Stimulated activated CD4-positive, alpha-beta T cell treated with anti-CD3 and anti-CD28 coated beads, Interleukin-15, amount 100 ng/mL, for 48 hours (primary cell): ENCODE results near the gene KCNH1.

Experiments
- DNase-seq, 2 donors: peaks; one replicate each; pipeline ENCODE4 v3.0.0-alpha.2; 2020; ENCODE audit warnings: low read depth in 2 of 2

KCNH1 gene

GRCh38 chr1:210652329-210652954, 481.5 kb downstream of the KCNH1 start:
- DNase-seq: no peak

GRCh38 chr1:210650403-210650802, 483.5 kb downstream of the KCNH1 start:
- DNase-seq: no peak

DNA sequence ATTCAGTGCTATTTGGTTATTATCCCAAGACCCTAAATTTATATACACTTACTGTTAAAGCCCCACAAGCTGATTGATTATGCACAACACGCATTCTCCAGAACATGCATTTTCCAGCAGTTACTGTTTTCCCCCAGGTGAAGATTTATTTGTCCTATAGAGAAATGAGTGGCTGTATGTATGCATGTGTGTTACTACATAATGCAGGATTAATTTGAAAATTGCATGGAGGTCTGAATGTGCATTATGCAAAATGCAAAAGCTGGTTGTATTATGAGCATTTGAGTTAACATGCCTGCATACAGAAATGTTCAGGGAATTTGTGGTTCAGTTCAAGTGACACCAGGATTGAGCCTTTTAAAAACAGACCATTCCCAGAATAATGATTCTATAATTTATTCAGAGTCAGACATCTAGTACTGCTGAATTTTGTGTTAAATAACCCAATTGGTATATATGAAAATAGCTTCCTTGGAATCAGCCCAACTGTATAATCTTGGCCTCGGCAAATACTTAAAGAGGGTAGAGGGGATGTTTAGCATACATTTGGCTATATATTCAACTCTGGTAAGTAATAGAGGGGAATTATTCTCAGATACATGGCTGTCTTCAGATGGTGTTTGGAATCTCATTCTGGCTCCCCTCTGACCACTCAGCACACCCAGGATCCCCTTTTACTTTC, 485.2 kb downstream of the KCNH1 start:
- DNase-seq: no peak

DNA sequence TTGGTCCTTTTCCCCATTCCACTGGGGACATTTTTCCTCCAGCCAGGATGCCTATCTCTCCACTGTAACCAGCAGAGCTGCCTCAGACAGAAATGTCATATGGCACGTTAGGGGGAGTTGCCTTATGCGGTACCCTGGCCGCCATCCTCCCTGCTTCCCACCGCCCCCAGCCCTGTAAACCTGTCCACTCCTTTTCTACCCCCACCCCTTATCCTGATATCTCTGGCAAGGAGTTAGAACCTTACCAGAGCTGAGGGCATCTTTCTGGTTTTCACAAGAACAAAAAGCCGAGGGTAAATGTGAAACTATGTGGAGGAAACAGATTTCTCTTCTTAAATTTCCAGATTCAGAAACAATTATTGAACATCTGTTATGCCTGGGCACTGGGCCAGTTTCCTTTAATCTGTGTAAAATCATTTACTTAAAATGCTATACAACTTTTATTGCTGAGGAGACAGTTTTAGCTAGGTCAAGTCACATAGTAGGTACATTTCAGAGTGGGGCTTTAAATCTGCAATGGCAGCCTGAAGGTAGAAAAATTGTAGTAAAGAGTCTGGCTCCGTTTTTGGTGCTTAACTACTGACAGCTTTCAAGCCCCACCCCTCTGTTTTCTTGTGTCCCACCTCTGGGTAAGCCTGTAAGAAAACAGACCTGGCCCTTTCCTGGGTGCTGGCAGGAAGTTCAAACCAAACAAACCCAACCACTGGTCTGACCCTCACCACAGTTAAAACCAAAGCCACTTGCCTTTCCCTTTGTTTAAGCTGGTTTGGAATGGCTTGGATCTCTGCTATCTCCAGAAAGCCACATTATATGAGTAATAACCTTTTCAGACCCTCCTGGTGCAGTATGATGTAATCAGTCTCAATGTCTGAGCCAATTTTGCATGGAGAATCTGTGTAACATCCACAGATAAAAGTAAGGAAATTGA, 486.3 kb downstream of the KCNH1 start:
- DNase-seq: no peak

DNA sequence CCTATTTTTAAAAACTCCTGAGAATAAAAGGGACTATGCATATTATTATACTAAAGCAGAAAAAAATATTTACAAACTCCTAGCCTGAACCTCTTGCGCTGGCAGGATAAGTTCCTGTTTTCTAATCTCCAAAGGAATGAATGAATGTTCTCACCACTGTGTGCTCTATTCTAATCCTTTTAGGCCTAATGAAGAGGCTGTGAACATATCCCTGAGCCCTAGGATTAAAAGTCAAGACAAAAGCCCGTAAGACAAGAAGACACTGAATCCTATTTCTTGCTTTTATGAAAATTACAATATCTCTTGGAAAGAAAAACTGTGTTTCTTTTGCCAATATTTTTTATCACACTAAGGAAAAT, 487.7 kb downstream of the KCNH1 start:
- DNase-seq: no peak

- DNase-seq: no peak
Measured at GRCh38 chr1:210645582-210646257, 488.2 kb downstream of the KCNH1 start.

DNA sequence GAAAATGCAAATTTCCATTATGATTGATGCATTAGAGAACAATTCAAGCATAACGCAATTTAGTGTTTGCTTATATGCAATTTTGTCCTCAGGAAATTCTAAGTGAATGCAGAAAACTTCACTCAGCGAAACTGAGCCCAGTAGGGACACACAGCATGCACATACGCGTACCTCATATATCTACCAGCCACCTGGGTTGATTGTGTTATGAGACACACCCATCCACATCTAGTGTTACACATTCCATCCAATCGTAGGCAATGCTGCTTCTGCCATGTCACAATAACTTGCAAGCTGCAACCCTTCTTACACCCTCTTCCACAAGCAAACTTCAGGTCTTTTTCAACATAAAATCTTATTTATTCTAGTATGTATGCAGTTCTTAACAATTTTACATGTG, 492.4 kb downstream of the KCNH1 start:
- DNase-seq: no peak

DNA sequence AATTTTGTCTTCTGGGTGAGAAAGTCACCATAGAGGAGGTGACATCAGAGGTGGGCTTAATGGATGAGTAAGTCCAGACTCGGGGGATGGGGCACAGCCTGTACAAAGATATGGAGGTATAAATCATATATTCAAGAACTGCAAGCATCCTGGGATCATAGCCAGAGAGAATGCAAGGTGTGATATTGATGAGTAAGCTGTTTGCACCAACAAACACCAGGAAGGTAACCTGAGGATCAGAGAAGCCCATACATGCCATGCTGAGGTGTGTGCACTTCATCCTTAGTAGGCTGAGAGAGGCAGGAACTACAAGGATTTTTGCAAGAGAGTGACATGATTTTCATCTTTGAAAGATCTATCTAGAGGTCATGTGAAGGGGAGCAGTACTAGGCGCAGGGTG, 498.8 kb downstream of the KCNH1 start:
- DNase-seq: no peak

DNA sequence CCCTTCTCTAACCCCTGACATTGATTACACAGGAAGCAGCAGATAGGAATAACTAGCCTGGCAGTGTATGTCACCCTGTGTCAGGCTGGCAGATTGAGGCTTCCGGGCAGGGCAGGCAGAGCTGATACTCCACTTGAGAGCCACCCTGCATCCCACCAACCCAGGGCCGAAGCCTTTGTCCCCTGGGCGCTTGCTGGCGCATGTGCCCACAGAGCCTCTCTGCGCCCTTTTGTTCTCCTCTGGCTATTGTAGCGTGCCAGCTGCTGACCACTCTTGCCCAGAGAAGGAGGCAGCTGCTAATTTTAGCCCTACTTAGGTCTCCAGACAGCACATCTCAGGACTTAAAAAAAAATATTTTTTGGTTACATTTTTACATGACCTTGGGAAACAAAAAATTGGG, 500.3 kb downstream of the KCNH1 start:
- no peak for DNase-seq

DNA sequence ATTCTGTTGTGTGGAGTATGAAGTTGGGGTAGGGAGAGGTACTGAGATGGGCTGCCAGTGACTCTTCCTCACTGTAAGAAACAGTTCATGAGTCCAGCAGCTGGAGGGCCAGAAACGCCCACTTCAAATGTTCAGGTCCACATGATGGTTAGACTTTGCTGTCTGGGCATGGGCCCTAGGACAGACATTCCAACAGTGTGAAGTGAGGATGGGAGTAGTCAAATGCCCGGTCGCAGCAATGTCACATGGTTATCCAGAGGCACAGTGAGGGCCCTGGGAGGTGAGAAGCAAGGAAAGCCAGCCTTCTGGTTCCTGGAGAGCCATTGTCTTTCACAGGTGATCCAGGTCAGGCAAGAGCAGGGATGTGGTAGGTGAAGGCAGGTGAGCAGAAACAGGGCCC, 500.8 kb downstream of the KCNH1 start:
- no peak for DNase-seq

DNA sequence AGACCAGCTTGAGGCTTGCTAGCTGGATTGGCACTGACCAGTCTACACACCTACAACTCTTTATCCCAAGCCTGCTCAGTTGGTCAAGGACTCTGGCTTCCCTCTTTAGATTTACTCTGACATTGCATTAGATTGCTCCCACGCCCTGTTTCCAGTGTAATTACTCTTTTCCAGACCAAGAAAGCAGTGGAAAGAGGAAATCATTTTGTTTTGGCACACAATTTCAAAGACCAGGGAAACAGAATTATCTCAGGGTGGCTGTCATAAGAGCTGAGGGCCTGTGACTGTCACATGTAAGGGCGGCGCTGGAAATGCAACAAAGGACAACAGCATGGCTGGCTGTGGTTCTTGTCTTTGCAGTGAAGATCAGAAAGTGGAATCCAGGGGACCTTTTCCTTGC, 502.5 kb downstream of the KCNH1 start:
- DNase-seq: no peak

- DNase-seq: no peak
Measured at GRCh38 chr1:210629276-210629675, 504.7 kb downstream of the KCNH1 start.

DNA sequence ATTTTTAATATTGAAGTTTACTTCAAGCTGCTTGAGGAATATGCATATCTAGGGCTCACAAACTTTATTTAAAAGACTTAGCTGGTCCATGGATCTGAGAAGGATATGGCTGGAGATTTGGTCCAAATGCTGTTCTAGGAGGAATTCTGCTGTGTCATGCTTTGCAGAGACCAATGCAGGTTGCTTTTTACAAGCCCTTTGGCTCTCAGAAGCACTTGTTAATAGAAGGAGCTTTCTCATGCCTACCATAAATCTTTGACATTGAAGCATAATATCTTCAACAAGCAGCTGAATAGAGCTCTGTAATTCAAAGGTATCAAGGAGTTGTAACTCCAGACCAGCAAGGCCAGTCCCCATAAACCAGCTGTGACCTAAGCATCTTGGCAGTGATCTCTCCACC, 506.2 kb downstream of the KCNH1 start:
- no peak for DNase-seq
